NCI-H2107 (cell line): ENCODE results near the gene ABCC10.

ENCODE experiments used
- DNase-seq: peaks from one replicate; lab custom pipeline; 2025; lab: John Stamatoyannopoulos, UW

The ABCC10 gene

GRCh38 chr6:43471399-43471798 lies 44.1 kb downstream of the ABCC10 start:
- DNase-seq, result no peak

GRCh38 chr6:43472515-43472914 lies 45.2 kb downstream of the ABCC10 start:
- no peak for DNase-seq

GRCh38 chr6:43475516-43475915 lies 48.2 kb downstream of the ABCC10 start:
- no peak for DNase-seq

GRCh38 chr6:43476746-43477145 lies 49.4 kb downstream of the ABCC10 start:
- DNase-seq, result no peak

GRCh38 chr6:43477235-43478007 lies 50.1 kb downstream of the ABCC10 start, which contains the start of gene TJAP1:
Gene TJAP1, plus strand, starts transcription at chr6:43477570. Its CDS starts 21,432 bp downstream, at chr6:43499002.
- DNase-seq, result peak; percentile 68

GRCh38 chr6:43478008-43478372 lies 50.6 kb downstream of the ABCC10 start:
- DNase-seq, result no peak

- DNase-seq, result no peak
Observed at GRCh38 chr6:43481075-43481474, 53.7 kb downstream of the ABCC10 start.

GRCh38 chr6:43481591-43482236 lies 54.4 kb downstream of the ABCC10 start:
- DNase-seq, result no peak

- DNase-seq, result no peak
Observed at GRCh38 chr6:43488667-43489276, 61.4 kb downstream of the ABCC10 start.

- DNase-seq, result no peak
Observed at GRCh38 chr6:43489277-43490072, 62.1 kb downstream of the ABCC10 start.

GRCh38 chr6:43490523-43490939 lies 63.2 kb downstream of the ABCC10 start:
- DNase-seq, result no peak

GRCh38 chr6:43491750-43492661 lies 64.7 kb downstream of the ABCC10 start:
- no peak for DNase-seq

GRCh38 chr6:43492673-43493072 lies 65.3 kb downstream of the ABCC10 start:
- DNase-seq, result no peak

GRCh38 chr6:43493230-43493629 lies 65.9 kb downstream of the ABCC10 start:
- DNase-seq, result no peak

GRCh38 chr6:43493833-43494232 lies 66.5 kb downstream of the ABCC10 start:
- no peak for DNase-seq

GRCh38 chr6:43494321-43494720 lies 67.0 kb downstream of the ABCC10 start:
- no peak for DNase-seq

- DNase-seq, result no peak
Observed at GRCh38 chr6:43494766-43495165, 67.4 kb downstream of the ABCC10 start.

- DNase-seq, result no peak
Observed at GRCh38 chr6:43495409-43495941, 68.1 kb downstream of the ABCC10 start.

GRCh38 chr6:43496370-43497128 lies 69.2 kb downstream of the ABCC10 start:
- DNase-seq, result no peak

GRCh38 chr6:43497129-43497396 lies 69.7 kb downstream of the ABCC10 start:
- DNase-seq, result no peak
